HEK293T (cell line): ENCODE data around the gene PHEX.

Experiments used
- CTCF ChIA-PET: fragments of 350-600 bp; formaldehyde crosslinking; extraction: SDS; loops from one replicate; lab custom pipeline; 2021; ENCODE audit warnings: antibody characterized with exemption, inconsistent platforms; lab: Yijun Ruan, JAX
- POLR2A ChIA-PET: fragments of 350-600 bp; formaldehyde crosslinking; extraction: SDS; loops from one replicate; lab custom pipeline; 2020; ENCODE audit warnings: antibody characterized with exemption, inconsistent platforms; lab: Yijun Ruan, JAX
- DNase-seq: peaks from one replicate; pipeline ENCODE4 v3.0.0; 2012; ENCODE audit warnings: mixed read lengths; ENCODE audit errors: extremely low spot score
- ARNT ChIP-seq: fragments of 450-650 bp; IDR thresholded peaks from 2 replicates; pipeline ENCODE4 v1.6.1; 2017; ENCODE audit warnings: mild to moderate bottlenecking
- BHLHE40 ChIP-seq: fragments of 450-650 bp; IDR thresholded peaks from 2 replicates; pipeline ENCODE4 v1.6.1; 2016; ENCODE audit warnings: mild to moderate bottlenecking, moderate library complexity, borderline replicate concordance
- CTBP1 ChIP-seq: fragments of 450-650 bp; IDR thresholded peaks from 2 replicates; pipeline ENCODE4 v1.6.1; 2016; ENCODE audit warnings: borderline replicate concordance
- ELF4 ChIP-seq: fragments of 450-650 bp; IDR thresholded peaks from 2 replicates; pipeline ENCODE4 v1.6.1; 2017; ENCODE audit warnings: antibody characterized with exemption
- FOXA1 ChIP-seq: fragments of 450-650 bp; IDR thresholded peaks from 2 replicates; pipeline ENCODE4 v1.6.1; 2016; ENCODE audit warnings: mild to moderate bottlenecking
- FOXK2 ChIP-seq: fragments of 450-650 bp; IDR thresholded peaks from 2 replicates; pipeline ENCODE4 v1.6.1; 2016; ENCODE audit warnings: mild to moderate bottlenecking
- FOXM1 ChIP-seq: fragments of 450-650 bp; IDR thresholded peaks from 2 replicates; pipeline ENCODE4 v1.6.1; 2017; ENCODE audit warnings: mild to moderate bottlenecking, borderline replicate concordance
- HDGF ChIP-seq: fragments of 450-650 bp; IDR thresholded peaks from 2 replicates; pipeline ENCODE4 v1.6.1; 2017; ENCODE audit warnings: antibody characterized with exemption, borderline replicate concordance
- L3MBTL2 ChIP-seq: fragments of 450-650 bp; conservative IDR thresholded peaks from 2 replicates; pipeline ENCODE4 v1.6.1; 2016; ENCODE audit warnings: mild to moderate bottlenecking
- LEF1 ChIP-seq: fragments of 450-650 bp; IDR thresholded peaks from 2 replicates; pipeline ENCODE4 v1.6.1; 2017; ENCODE audit warnings: mild to moderate bottlenecking, borderline replicate concordance
- NFRKB ChIP-seq: fragments of 450-650 bp; IDR thresholded peaks from 2 replicates; pipeline ENCODE4 v1.6.1; 2016; ENCODE audit warnings: mild to moderate bottlenecking, moderate library complexity
- SP1 ChIP-seq: fragments of 450-650 bp; IDR thresholded peaks from 2 replicates; pipeline ENCODE4 v1.6.1; 2017
- SUZ12 ChIP-seq: fragments of 450-650 bp; IDR thresholded peaks from 2 replicates; pipeline ENCODE4 v1.6.1; 2016; ENCODE audit warnings: mild to moderate bottlenecking
- TARDBP ChIP-seq: fragments of 450-650 bp; IDR thresholded peaks from 2 replicates; pipeline ENCODE4 v1.6.1; 2016
- ZNF384 ChIP-seq: fragments of 450-650 bp; IDR thresholded peaks from 2 replicates; pipeline ENCODE4 v1.6.1; 2016
- TF ChIP-seq, protein P1 (sequence below): fragments of 450-650 bp; IDR thresholded peaks from 2 replicates; pipeline ENCODE4 v1.6.1; 2016

PHEX gene

DNA sequence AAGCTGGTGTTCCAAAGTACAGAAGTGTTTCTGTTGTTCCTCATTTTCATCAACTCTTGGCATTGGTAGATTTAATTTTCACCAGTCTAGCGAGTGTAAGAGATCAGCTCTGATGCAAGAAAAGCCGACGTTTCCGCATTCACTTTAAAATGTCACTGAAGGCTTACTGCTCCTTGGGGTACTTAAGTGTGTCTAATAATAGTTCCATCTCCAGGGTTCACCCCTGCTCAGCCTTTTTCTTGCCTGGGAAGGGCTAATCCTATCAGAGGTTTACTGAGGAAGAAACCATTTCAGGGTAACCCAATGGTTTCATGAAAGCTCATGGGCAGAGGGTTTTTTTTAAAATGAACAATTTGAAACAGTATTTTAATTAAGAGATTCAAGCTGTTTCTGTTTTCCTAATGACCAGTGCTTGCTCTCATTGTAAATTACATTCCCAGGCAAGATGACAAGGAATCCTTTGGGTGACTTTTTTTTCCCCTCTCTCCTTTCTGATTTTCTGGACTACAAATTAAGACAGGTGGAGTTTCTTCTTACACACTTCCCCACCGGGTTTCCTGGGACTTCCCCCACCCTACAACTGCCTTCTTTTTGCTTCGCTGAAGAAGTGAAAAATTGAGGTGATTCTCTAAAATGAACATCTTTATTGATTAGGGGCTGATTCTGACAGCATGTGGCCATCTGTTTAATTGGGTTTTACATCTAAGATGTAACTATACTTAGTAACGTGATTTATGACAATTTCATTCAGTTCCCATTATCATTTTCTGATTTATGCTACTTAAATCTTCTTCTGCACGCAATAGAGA is 161.9 kb downstream of the PHEX start:
- TF ChIP-seq ARNT (peak; percentile 67; the same call in 1 of the 2 replicates), CTBP1 (no peak)
- TF ChIP-seq, protein P1, sequence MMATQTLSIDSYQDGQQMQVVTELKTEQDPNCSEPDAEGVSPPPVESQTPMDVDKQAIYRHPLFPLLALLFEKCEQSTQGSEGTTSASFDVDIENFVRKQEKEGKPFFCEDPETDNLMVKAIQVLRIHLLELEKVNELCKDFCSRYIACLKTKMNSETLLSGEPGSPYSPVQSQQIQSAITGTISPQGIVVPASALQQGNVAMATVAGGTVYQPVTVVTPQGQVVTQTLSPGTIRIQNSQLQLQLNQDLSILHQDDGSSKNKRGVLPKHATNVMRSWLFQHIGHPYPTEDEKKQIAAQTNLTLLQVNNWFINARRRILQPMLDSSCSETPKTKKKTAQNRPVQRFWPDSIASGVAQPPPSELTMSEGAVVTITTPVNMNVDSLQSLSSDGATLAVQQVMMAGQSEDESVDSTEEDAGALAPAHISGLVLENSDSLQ = peak; percentile 23; the same call in 1 of the 2 replicates
- POLR2A ChIA-PET = no interaction called here
- CTCF ChIA-PET = no interaction called here
- no peak for DNase-seq

DNA sequence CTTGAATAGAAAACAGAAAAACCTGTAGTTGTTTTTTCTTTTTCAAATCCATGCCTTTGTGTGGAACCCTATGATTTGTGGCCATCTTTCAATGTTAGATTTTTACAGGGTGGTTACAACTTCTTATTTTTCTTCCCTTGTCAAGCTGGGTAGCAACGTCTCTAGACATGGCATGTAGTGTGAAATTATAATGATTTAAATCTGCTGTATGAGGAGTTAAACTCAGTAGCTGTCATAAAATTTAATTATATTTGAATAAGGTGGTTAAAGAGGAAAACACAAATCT is 162.5 kb downstream of the PHEX start:
- ChIA-PET POLR2A (no interaction called here), CTCF (no interaction called here)
- TF ChIP-seq, protein P1 = 0 out of 2 replicates have a peak, but pooled peaks have one; percentile 1
- no peak for TF ChIP-seq LEF1
- no peak for TF ChIP-seq SP1
- TF ChIP-seq CTBP1 = no peak
- TF ChIP-seq TARDBP = no peak
- TF ChIP-seq ELF4 = no peak
- no peak for DNase-seq

DNA sequence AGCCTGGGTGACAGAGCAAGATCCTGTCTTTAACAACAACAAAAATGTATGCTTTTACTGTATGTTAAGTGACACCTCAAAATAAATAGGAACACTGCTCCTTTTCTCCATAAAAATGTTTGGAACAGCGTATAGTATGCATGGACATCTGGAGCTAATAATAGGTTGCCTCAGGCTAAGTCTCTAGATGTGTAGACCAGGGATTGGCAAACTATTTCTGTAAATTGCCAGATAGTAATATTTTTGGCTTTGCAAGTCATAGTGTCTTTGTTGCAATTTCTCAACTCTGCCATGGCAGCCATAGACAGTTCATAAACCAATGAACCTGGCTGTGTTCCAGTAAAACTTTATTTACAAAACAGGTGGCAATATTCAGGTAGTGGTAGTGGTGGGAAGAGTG is 164.0 kb downstream of the PHEX start:
- no peak for DNase-seq
- CTCF ChIA-PET = no interaction called here
- TF ChIP-seq BHLHE40 (no peak), ARNT (no peak), ZNF384 (no peak), CTBP1 (no peak), SUZ12 (no peak), SP1 (no peak), FOXK2 (no peak), LEF1 (no peak), ELF4 (no peak), NFRKB (no peak), FOXA1 (no peak), L3MBTL2 (no peak), FOXM1 (no peak), HDGF (no peak)
- TF ChIP-seq, protein P1 = no peak
- POLR2A ChIA-PET = no interaction called here

- CTCF ChIA-PET = no interaction called here
- DNase-seq = no peak
- TF ChIP-seq ELF4 = no peak
- TF ChIP-seq FOXK2 = no peak
- POLR2A ChIA-PET = no interaction called here
These were observed 170.1 kb downstream of the PHEX start for GRCh38 chrX:22202251-22202650.

DNA sequence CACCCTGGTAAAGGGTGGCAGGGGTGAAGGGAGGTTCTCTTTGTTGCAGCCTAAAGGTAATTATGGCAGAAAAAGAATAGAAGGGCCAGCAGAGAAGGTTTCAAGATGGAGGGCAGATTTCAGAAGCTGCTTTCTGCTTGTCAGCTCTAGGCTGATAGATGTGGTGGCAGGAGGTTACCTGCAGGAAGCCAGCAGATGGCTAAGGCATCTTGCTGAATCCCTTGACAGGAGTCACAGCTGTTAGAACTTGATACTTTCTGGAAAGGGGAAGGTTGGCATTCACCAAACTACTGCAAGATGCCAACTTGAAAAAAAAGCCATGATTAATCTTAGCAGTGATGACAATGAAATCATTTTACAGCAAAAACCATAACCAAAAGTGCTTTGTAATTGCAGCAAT is 171.1 kb downstream of the PHEX start:
- POLR2A ChIA-PET = no interaction called here
- DNase-seq = no peak
- CTCF ChIA-PET = no interaction called here
- TF ChIP-seq ZNF384 (no peak), FOXA1 (no peak), SUZ12 (no peak), LEF1 (no peak), NFRKB (no peak), HDGF (no peak), ELF4 (no peak), CTBP1 (no peak), SP1 (no peak), FOXM1 (no peak), TARDBP (no peak), ARNT (no peak), BHLHE40 (no peak)

- no peak for DNase-seq
These were observed 174.7 kb downstream of the PHEX start for GRCh38 chrX:22206781-22207180.

More at GRCh38 chrX:22206781-22207180, 174.7 kb downstream of the PHEX start:
- CTCF ChIA-PET = no interaction called here
- no peak for TF ChIP-seq ELF4
- TF ChIP-seq, protein P1 = peak; percentile 81
- TF ChIP-seq SP1 = no peak
- POLR2A ChIA-PET = no interaction called here
